ENCODE measurements around the gene CCL14.

DNA sequence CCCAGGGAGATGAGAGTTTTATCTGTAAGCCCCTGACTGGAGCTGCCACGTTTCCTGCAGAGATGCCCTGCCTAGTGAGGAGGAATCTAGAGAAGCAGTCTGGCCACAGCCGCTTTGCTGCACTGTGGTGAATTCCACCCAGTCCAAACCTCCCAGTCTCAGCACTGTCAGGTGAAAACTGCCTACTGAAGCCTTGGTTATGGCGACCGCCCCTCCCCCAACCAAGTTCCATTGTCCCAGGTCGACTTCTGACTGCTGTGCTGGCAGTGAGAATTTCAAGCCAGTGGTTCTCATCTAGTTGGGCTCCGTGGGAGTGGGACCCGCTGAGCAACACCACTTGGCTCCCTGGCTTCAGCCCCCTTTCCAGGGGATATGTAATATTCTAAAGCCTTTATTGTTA lies 32.8 kb downstream of the CCL14 start:
- TF ChIP-seq CTCF (IDR thresholded peaks at IDR 0.05 in 8 of 11, conservative IDR thresholded peaks at IDR 0.05 in 3 of 11) (no peak), POLR2A (IDR thresholded peaks at IDR 0.05) (no peak), POLR2AphosphoS5 (IDR thresholded peaks at IDR 0.05) (no peak)
